H9 (cell line): ENCODE measurements around the gene CLK3. TPM values are rescaled to one million over a fixed set of nuclear protein-coding genes. Genes with fewer than 3 reads are reported as not detected.

Experiments used
- DNase-seq: peaks from one replicate; pipeline ENCODE4 v3.0.0-alpha.2; 2017
- H2AFZ ChIP-seq: one replicate; pipeline ENCODE4 v1.6.1; 2013; ENCODE audit warnings: mild to moderate bottlenecking, low read length, control low read depth, moderate library complexity
- H2AK5ac ChIP-seq: 2 replicates; pipeline ENCODE4 v1.6.1; 2013; ENCODE audit warnings: low read length, control low read depth, mixed read lengths; ENCODE audit not compliant: insufficient read length
- H2BK120ac ChIP-seq: one replicate; pipeline ENCODE4 v1.6.1; 2013; ENCODE audit warnings: low read depth, mild to moderate bottlenecking, low read length, control low read depth, inconsistent platforms; ENCODE audit not compliant: poor library complexity, severe bottlenecking
- H2BK12ac ChIP-seq: 2 replicates; pipeline ENCODE4 v1.6.1; 2013; ENCODE audit warnings: low read length, control low read depth, mixed read lengths, low read depth; ENCODE audit not compliant: insufficient read length
- H2BK15ac ChIP-seq: 2 replicates; pipeline ENCODE4 v1.6.1; 2013; ENCODE audit warnings: low read depth, low read length, control low read depth
- H2BK20ac ChIP-seq: one replicate; pipeline ENCODE4 v1.6.1; 2013; ENCODE audit warnings: low read depth, mild to moderate bottlenecking, low read length, control low read depth, inconsistent platforms; ENCODE audit not compliant: poor library complexity, severe bottlenecking
- H2BK5ac ChIP-seq: 2 replicates; pipeline ENCODE4 v1.6.1; 2013; ENCODE audit warnings: low read length, control low read depth, mixed read lengths; ENCODE audit not compliant: insufficient read length
- H3K14ac ChIP-seq: 2 replicates; pipeline ENCODE4 v1.6.1; 2013; ENCODE audit warnings: low read length, control low read depth; ENCODE audit not compliant: insufficient read depth
- H3K18ac ChIP-seq: 2 replicates; pipeline ENCODE4 v1.6.1; 2013; ENCODE audit warnings: low read depth, mild to moderate bottlenecking, mixed read lengths, low read length, control low read depth; ENCODE audit not compliant: insufficient read length
- H3K23ac ChIP-seq: 2 replicates; pipeline ENCODE4 v1.6.1; 2013; ENCODE audit warnings: low read length, control low read depth, mixed read lengths, low read depth; ENCODE audit not compliant: insufficient read length
- H3K23me2 ChIP-seq: 2 replicates; pipeline ENCODE4 v1.6.1; 2013; ENCODE audit warnings: low read depth, mild to moderate bottlenecking, mixed read lengths, low read length, control low read depth; ENCODE audit not compliant: insufficient read length, poor library complexity, severe bottlenecking
- H3K27ac ChIP-seq: 2 replicates; pipeline ENCODE4 v1.5.1; 2013; ENCODE audit warnings: low read length, control low read depth, mixed read lengths, low read depth; ENCODE audit not compliant: insufficient read length
- H3K27me3 ChIP-seq: 2 replicates; pipeline ENCODE4 v1.6.1; 2013; ENCODE audit warnings: low read length, control low read depth, inconsistent platforms; ENCODE audit not compliant: insufficient read depth
- H3K4ac ChIP-seq: 2 replicates; pipeline ENCODE4 v1.6.1; 2013; ENCODE audit warnings: low read depth, mild to moderate bottlenecking, control low read depth, inconsistent platforms, low read length, moderate library complexity
- H3K4me1 ChIP-seq: 2 replicates; pipeline ENCODE4 v1.6.1; 2013; ENCODE audit warnings: low read length, control low read depth, inconsistent platforms; ENCODE audit not compliant: insufficient read depth
- H3K4me2 ChIP-seq: 2 replicates; pipeline ENCODE4 v1.6.1; 2013; ENCODE audit warnings: low read length, control low read depth, mixed read lengths; ENCODE audit not compliant: insufficient read length, insufficient read depth
- H3K56ac ChIP-seq: 2 replicates; pipeline ENCODE4 v1.6.1; 2013; ENCODE audit warnings: low read depth, mild to moderate bottlenecking, mixed read lengths, low read length, control low read depth; ENCODE audit not compliant: insufficient read length
- H3K79me1 ChIP-seq: 2 replicates; pipeline ENCODE4 v1.6.1; 2013; ENCODE audit warnings: low read depth, mild to moderate bottlenecking, moderate library complexity, low read length, control low read depth, inconsistent platforms; ENCODE audit not compliant: insufficient read depth, poor library complexity, severe bottlenecking
- H3K79me2 ChIP-seq: 2 replicates; pipeline ENCODE4 v1.6.1; 2013; ENCODE audit warnings: low read length, control low read depth, inconsistent platforms; ENCODE audit not compliant: insufficient read depth
- H3K9ac ChIP-seq: 2 replicates; pipeline ENCODE4 v1.6.1; 2013; ENCODE audit warnings: low read length, control low read depth, mixed read lengths; ENCODE audit not compliant: insufficient read length; ENCODE audit errors: extremely low read depth
- H3K9me3 ChIP-seq: one replicate; pipeline ENCODE4 v1.6.1; 2013; ENCODE audit warnings: low read depth, low read length, inconsistent platforms; ENCODE audit not compliant: control insufficient read depth
- H3T11ph ChIP-seq: one replicate; pipeline ENCODE4 v1.6.1; 2013; ENCODE audit warnings: mild to moderate bottlenecking, low read length, control low read depth, inconsistent platforms
- H4K20me1 ChIP-seq: one replicate; pipeline ENCODE4 v1.6.1; 2013; ENCODE audit not compliant: control insufficient read depth, insufficient read length, insufficient read depth
- H4K5ac ChIP-seq: 2 replicates; pipeline ENCODE4 v1.6.1; 2013; ENCODE audit warnings: low read depth, mild to moderate bottlenecking, mixed read lengths, low read length, control low read depth; ENCODE audit not compliant: insufficient read length
- H4K8ac ChIP-seq: replicated peaks from 2 replicates; pipeline ENCODE4 v1.6.1; 2013; ENCODE audit warnings: low read length, control low read depth, mixed read lengths, low read depth; ENCODE audit not compliant: insufficient read length
- H4K91ac ChIP-seq: 2 replicates; pipeline ENCODE4 v1.6.1; 2013; ENCODE audit warnings: low read depth, mild to moderate bottlenecking, moderate library complexity, mixed read lengths, low read length, control low read depth; ENCODE audit not compliant: insufficient read length
- H3K27ac Mint-ChIP-seq, 3 experiments: 2 replicates in 2 of 3; 3 replicates in 1 of 3; pipeline ENCODE4 v1.8.0; 2020 to 2021; ENCODE audit warnings: mixed read lengths in 3 of 3, mild to moderate bottlenecking in 1 of 3, moderate library complexity in 1 of 3
- H3K27me3 Mint-ChIP-seq: 2 replicates; pipeline ENCODE4 v1.8.0; 2021; ENCODE audit warnings: low read depth, mild to moderate bottlenecking, moderate library complexity, mixed read lengths
- H3K36me3 Mint-ChIP-seq, 3 experiments: 2 replicates in 2 of 3; 3 replicates in 1 of 3; pipeline ENCODE4 v1.8.0; 2020 to 2021; ENCODE audit warnings: low read depth in 3 of 3, mixed read lengths in 3 of 3; ENCODE audit not compliant: insufficient read depth in 1 of 3
- H3K4me1 Mint-ChIP-seq, 2 experiments: 2 replicates each; pipeline ENCODE4 v1.8.0; 2020; ENCODE audit warnings: mixed read lengths in 2 of 2
- H3K4me3 Mint-ChIP-seq, 2 experiments: 2 replicates in 1 of 2; 3 replicates in 1 of 2; pipeline ENCODE4 v1.8.0; 2020 to 2021; ENCODE audit warnings: mild to moderate bottlenecking in 2 of 2, mixed read lengths in 2 of 2, moderate library complexity in 1 of 2
- H3K9me3 Mint-ChIP-seq, 2 experiments: 2 replicates in 1 of 2; 3 replicates in 1 of 2; pipeline ENCODE4 v1.8.0; 2020; ENCODE audit warnings: mild to moderate bottlenecking in 2 of 2, mixed read lengths in 2 of 2, moderate library complexity in 1 of 2
- WGBS: extraction: QIAGEN DNeasy Blood & Tissue Kit; methylation state at CpG from one replicate; pipeline ENCODE4 v1.1.7; 2013; ENCODE audit warnings: missing lambda C conversion rate, low lambda C conversion rate, mixed read lengths; ENCODE audit not compliant: insufficient read length; ENCODE audit errors: extremely low coverage; 5-methylcytosine and 5-hydroxymethylcytosine counted together
- total RNA-seq: library from RNA; stranded (reverse); gene quantifications from 2 replicates; pipeline ENCODE4 v1.2.1, GENCODE V29; 2021
- TF ChIP-seq, protein P1 (sequence below): fragments of 200-600 bp; sonication (generic); conservative IDR thresholded peaks from 3 replicates; pipeline ENCODE4 v1.8.0; 2021; ENCODE audit warnings: antibody characterized with exemption, mild to moderate bottlenecking

The CLK3 gene
- total RNA-seq, 1 experiment from 2014 or later: 40.8 TPM

DNA sequence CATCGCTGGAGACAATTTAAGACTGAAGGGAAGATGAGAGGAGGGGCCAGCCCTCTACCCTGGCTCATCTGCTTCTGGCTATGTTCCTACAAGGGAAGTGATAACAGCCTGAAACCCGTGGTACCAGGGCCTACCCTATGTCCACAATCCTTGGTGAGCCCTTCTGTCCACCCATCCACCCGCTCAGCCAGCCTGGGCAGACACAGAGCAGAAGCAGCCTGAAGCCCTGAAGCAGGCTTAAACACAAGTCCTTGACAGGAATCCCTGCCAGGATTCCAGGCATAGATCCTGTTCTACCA is 15.4 kb downstream of the CLK3 start:
- H2AK5ac ChIP-seq: no peak overlapping the region
- H4K5ac ChIP-seq: no peak overlapping the region
- TF ChIP-seq, protein P1, sequence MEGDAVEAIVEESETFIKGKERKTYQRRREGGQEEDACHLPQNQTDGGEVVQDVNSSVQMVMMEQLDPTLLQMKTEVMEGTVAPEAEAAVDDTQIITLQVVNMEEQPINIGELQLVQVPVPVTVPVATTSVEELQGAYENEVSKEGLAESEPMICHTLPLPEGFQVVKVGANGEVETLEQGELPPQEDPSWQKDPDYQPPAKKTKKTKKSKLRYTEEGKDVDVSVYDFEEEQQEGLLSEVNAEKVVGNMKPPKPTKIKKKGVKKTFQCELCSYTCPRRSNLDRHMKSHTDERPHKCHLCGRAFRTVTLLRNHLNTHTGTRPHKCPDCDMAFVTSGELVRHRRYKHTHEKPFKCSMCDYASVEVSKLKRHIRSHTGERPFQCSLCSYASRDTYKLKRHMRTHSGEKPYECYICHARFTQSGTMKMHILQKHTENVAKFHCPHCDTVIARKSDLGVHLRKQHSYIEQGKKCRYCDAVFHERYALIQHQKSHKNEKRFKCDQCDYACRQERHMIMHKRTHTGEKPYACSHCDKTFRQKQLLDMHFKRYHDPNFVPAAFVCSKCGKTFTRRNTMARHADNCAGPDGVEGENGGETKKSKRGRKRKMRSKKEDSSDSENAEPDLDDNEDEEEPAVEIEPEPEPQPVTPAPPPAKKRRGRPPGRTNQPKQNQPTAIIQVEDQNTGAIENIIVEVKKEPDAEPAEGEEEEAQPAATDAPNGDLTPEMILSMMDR: no peak
- DNase-seq: no peak
- no peak overlapping the region for H3K4ac ChIP-seq
- no peaks in the 10 kb centered on the region; the same call in 1 of the 2 replicates for H3K27me3 Mint-ChIP-seq
- H3K4me3 Mint-ChIP-seq: no peak overlapping the region
- H3K27me3 ChIP-seq: no peaks in the 10 kb centered on the region
- H3K36me3 Mint-ChIP-seq: peaks cover 23 to 66% (median 55%) of the 10 kb centered on the region in 3 experiments; a peak in 6 of 7 replicates
- no peak overlapping the region for H2BK12ac ChIP-seq
- no peak overlapping the region for H2BK5ac ChIP-seq
- H2BK120ac ChIP-seq: no peak overlapping the region
- no peak overlapping the region for H3T11ph ChIP-seq
- H3K56ac ChIP-seq: no peak overlapping the region
- H4K8ac ChIP-seq: no peak overlapping the region
- H3K14ac ChIP-seq: no peak overlapping the region
- H2BK15ac ChIP-seq: no peak overlapping the region
- H3K9me3 ChIP-seq: no peaks in the 10 kb centered on the region
- H3K18ac ChIP-seq: no peak overlapping the region
- H3K9me3 Mint-ChIP-seq: no peaks in the 10 kb centered on the region
- no peak overlapping the region for H2AFZ ChIP-seq
- H3K79me2 ChIP-seq: no peaks in the 10 kb centered on the region
- no peaks in the 10 kb centered on the region for H3K23me2 ChIP-seq
- H4K91ac ChIP-seq: no peak overlapping the region
- H3K79me1 ChIP-seq: no peaks in the 10 kb centered on the region
- H3K4me1 ChIP-seq: no peaks in the 10 kb centered on the region
- no peak overlapping the region for H3K23ac ChIP-seq
- no peak overlapping the region for H2BK20ac ChIP-seq
- no CpG with 5 or more reads among the region's 3 CpGs for WGBS
- H3K4me2 ChIP-seq: no peak overlapping the region
- no peaks in the 10 kb centered on the region for H3K4me1 Mint-ChIP-seq
- H4K20me1 ChIP-seq: no peaks in the 10 kb centered on the region
- no peak overlapping the region for H3K9ac ChIP-seq
- H3K27ac ChIP-seq: no peak overlapping the region
- H3K27ac Mint-ChIP-seq: no peak overlapping the region
